ENCODE results near the gene CCNQ.

DNA sequence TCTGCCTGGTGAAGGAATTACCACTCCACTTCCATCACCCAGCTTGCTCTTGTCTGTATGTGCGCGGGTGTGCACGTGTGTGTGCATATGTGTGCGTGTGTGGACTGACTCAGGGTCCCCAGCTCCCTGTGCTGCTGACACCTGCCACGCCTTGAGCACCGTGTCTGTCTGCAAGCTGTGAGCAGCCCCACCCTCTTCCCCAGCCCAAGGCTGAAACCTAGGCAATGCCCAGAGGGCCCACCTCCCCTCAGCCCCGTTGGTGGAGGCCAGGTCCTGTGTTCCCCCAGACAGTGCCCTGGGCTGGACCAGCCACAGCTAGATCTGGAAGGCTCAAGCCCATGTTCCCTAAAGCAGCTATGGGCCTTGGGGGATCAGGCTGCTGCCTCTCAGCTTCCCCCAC, 2.0 kb upstream of the CCNQ start:
- TF ChIP-seq, protein P1, sequence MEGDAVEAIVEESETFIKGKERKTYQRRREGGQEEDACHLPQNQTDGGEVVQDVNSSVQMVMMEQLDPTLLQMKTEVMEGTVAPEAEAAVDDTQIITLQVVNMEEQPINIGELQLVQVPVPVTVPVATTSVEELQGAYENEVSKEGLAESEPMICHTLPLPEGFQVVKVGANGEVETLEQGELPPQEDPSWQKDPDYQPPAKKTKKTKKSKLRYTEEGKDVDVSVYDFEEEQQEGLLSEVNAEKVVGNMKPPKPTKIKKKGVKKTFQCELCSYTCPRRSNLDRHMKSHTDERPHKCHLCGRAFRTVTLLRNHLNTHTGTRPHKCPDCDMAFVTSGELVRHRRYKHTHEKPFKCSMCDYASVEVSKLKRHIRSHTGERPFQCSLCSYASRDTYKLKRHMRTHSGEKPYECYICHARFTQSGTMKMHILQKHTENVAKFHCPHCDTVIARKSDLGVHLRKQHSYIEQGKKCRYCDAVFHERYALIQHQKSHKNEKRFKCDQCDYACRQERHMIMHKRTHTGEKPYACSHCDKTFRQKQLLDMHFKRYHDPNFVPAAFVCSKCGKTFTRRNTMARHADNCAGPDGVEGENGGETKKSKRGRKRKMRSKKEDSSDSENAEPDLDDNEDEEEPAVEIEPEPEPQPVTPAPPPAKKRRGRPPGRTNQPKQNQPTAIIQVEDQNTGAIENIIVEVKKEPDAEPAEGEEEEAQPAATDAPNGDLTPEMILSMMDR (conservative IDR thresholded peaks at IDR 0.05), result no peak
- TF ChIP-seq EZH2 (IDR thresholded peaks at IDR 0.05; ENCODE audit: low read depth), result no peak
